HG03460 (cell line): Measurements from ENCODE around the gene CDC42EP4.
"Not testable (repeated sequence)": the region's sequence is repeated elsewhere in the genome, so short reads cannot be mapped to it uniquely, and the experiment has no call there.

ENCODE experiments used
- ATAC-seq: cut with Tn5 transposase; IDR thresholded peaks from one replicate; pipeline ENCODE4 v1.9.1; 2021; ENCODE audit not compliant: unreplicated experiment

CDC42EP4 gene

DNA sequence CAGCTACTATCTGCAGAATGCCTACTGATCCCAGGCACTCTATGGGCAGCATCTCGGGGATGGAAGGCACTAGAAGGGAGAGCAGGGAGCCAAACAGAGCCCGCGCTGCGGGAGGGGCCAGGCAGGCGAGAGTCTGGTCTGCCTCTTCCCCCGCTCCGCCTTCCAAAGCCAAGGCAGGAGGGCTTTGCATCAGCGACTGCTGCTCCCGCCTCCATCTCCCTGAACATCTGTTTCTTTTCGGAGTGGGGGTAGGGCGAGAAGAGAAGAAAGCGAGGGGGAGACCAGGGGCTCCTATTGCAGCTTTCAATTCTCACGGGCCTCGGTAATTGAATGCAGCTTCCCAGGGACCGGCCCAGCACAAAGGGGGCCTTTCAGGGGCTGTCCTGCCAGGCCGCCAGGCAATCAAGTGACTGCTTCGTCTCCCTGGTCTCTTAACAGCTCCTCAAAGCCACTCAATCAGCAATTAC lies 31.4 kb upstream of the CDC42EP4 start:
- no peak for ATAC-seq

DNA sequence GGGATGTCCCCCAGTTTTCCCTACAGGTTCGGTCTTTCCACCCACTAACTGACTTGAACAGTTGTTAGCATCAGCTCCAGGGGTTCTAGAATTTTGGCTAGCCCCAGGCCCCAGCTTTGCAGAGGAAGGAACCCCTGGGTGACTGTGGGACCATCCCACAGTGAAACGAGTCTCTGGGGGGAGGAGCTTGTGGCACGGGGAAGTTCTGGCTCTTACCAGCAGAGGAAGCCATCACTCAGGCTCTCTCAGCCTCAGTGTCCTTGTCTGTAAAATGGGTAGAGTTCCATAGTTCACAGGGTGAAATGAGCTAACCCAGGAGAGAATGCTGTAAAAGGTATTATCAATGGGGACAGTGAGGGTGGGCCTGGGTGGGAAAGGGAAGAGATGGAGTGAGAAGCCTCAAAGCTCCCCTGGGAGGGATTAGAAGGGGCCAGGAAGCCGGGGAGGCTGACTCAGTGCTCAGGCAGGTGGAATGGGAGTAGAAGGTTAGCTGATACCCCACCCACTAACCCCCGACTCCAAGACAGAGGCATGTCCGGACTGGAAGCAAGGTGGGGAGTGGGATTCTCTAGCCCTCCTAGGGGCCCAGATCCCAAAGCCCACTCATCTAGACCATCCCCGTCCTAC lies 30.9 kb upstream of the CDC42EP4 start:
- no peak for ATAC-seq

DNA sequence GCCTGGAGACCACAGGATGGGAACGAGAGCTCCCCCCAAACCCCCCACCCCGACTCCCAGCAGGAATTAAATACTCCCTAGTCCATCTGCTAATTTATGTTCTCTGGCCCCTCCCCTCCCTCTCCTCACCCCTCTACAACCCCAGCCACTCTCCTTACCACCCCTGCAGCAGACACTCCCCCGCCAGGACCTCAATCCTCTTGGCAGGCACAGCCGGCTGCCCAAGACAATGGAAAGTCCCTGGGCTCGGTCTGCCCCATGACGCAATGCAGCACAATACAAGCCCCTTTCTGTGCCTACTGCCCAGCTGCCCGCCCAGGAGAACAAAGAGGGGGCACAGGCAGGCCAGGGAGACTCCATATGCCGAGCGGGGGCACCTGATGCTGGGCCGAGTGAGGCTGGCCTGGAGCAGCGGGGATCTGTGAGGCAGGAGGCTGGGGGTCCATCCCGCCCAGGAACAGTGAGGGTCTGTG lies 30.3 kb upstream of the CDC42EP4 start:
- ATAC-seq: no peak

DNA sequence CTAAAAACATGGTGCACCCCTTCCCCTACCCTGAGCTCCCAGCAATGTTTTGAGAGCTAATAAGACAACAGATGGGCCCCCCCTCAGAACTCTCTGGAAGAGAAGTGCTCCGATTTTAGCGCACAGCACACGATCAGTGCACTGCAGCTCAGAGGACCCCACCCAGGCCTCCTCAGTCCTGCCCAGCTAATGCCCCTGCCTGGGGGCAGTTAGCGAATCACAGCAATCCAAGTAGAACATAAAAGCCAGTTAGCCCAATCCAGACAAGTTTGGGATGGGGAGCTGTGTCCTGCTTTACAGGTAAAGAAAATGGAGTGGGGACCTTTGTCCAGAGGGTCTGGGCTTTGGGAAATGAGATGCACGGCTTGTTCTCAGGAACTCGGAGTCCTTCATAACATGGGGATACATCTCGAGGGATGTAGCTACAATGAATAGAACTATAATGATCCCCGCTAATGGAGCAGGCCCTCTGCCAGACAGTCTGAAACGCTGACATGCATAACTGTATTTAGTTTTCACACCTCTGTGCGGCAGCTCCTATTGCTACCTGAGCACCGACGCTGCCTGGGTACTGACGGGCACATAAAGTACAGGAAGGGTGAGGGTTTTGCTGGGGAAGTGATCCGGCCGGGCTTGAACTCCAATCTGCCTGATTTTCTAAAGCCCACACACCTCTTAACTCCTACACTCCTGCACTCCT lies 29.7 kb upstream of the CDC42EP4 start:
- ATAC-seq: no peak

DNA sequence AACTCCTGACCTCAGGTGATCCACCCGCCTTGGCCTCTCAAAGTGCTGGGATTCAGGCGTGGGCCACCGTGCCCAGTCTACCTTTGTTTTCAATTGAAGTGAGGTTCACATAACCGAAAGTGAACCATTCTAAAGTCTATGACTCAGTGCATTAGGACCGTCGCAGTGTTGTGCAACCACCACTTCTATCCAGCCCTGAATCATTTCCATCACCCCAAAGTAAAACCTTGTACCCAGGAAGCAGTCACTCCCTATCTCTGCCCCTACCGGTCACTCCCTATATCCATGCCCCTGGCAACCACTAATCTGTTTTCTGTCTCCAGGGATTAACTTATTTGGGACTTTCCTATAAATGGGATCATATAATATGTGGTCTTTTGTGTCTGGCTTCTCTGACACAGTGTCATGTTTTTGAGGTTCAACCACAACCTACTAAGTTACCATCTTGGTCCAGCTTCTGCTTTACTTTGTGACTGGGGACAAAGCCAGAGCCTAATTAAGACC lies 28.3 kb upstream of the CDC42EP4 start:
- ATAC-seq: no peak

DNA sequence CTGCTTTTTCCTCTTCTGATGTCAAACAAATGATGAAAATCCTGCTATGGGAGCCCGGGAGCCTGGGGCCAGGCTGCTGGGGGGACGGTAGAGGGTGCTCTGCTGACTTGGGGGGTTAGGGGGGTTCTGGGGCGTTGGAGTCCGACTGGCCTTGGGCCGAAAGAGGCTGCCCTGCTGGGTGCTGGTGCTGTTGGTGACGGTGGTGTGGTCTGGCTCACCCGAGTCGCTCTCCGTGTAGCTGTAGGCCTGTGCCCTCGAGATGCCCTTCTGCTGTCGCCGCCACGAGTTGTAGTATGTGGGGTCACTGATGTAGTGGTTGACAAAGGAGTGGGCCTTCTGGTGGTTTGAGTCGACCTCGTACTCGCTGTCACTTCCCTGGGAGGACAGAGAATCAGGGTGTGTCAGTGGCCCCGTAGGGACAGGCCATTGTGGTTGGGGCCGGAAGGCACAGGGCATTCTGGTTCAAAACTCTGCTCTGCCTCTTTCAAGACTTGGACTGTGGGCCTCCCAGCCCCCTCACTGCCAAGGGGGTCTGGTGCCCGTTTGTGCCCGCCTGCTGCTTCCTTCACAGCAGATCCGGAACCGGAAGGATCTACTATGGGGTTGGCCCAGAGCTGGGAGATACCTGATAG lies 26.9 kb upstream of the CDC42EP4 start:
- no peak for ATAC-seq

DNA sequence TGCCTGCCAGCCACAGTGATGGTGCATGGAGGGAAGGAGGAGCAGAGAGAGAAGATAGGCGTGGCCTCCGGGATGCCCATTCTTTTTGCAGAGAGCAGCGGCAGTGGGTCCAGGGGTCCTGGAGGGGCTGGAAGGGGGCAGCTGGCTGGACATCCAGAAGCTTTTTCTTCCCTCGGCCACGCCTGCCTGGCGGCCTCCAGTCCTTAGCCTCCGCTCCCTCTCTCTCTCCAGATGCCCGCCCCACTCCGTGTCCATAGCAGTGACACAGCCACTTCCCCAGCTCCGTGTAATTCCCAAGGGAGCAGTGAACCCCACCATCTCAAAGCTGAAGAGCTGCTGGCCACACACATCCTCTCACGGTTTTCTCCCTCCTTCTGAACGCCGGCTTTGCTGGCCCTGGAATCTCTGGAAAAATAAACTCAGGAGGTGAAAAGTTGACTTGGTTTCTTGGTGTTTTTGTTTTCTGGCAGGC lies 26.3 kb upstream of the CDC42EP4 start:
- ATAC-seq: no peak

DNA sequence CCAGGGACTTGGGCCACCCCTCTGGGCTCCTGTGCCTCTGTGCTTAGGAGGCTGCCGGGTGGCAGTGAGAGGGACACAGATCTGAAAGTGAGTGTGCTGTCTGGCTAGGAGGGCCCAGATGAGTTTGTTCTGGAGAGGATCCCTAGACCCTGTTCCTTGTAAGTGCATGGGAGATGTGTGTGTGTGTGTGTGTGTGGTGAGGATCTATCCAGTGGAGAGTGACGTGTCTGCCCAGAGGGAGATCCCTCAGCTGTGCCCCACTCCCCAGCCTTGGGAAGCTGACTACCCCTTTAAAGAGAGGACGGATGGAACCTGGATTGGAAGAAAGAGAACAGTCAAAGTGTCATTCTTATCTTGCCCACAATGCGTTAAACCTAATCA lies 25.5 kb upstream of the CDC42EP4 start:
- ATAC-seq: no peak

DNA sequence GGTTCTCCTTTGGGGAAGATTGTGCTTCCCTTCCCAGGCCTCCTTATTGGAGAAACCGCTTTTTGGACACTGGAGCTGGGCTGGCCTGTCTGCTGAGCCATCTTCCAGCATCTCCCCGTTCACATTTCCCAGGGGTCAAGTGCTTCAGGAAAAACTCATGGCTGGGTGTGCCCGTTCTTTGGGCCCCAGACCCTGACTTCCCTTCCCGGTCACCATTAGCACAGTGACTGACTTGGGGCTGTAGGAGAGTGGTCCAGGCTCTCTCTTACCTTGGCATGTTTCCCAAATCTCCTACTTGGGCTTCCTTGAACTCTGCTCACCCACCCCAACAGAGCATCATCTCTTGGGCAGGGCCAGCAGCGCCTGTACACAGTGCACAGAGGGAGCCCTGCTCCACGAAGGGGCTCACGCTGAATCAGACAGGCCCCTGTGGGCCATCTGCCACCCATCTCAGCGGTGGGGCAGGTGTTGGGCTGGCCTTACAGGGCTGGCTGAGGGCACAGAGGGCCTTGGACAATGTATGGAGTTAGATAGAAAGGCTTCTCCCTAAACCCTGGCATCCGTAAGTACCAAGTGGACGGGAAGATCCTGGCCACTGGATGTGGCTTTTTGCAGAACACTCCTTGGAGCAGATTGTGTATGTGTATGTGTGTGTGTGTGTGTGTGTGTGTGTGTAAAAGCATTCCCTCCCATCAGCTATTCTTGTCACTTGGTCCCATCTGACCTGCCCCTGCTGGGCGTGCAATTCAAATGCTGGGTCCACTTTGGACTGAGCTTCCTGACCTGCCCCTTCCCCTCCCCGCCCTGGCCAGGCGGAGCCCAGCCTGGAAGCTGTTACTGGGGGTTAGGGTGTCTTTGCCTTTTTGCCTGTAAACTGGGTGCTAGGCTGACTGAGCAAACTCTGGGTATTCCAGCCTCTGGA lies 24.9 kb upstream of the CDC42EP4 start:
- no peak for ATAC-seq

DNA sequence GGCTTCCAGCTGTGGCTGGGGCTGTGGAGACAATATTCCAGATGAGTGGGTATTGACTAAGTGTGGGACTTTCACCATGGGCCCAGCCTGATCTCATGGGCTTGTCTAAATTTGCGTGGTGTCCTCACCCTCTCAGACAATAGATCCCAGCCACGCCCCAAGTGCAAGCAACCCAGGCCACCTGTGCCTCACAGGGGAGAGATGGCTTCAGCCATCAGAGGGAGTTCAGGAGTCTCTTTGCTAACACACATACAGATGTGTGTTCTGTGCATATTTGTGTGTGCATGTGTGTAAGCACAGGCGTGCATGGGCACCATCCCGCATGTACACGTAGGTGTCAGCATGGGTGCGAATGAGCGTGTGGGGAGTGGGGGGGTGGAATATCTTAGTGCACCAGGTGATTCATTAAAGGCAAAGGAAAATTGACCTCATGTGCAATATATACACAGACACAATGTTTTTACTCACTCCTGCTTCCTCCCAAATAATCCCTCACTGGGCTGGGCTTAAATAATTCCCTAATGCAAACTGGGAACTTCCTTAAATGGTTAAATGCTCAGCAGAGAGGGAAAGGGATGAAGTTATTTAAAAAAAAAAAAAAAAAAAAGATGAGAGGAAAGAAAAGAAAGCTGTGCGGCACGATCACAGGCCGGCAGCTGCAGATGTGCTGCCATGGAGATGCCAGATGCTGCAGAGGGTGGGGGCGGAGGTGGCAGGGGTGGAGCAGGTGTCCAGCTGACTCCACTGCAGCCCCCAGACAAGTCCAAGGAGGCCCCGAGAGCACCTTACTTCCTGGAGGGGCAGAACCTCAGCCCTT lies 24.0 kb upstream of the CDC42EP4 start:
- no peak for ATAC-seq

DNA sequence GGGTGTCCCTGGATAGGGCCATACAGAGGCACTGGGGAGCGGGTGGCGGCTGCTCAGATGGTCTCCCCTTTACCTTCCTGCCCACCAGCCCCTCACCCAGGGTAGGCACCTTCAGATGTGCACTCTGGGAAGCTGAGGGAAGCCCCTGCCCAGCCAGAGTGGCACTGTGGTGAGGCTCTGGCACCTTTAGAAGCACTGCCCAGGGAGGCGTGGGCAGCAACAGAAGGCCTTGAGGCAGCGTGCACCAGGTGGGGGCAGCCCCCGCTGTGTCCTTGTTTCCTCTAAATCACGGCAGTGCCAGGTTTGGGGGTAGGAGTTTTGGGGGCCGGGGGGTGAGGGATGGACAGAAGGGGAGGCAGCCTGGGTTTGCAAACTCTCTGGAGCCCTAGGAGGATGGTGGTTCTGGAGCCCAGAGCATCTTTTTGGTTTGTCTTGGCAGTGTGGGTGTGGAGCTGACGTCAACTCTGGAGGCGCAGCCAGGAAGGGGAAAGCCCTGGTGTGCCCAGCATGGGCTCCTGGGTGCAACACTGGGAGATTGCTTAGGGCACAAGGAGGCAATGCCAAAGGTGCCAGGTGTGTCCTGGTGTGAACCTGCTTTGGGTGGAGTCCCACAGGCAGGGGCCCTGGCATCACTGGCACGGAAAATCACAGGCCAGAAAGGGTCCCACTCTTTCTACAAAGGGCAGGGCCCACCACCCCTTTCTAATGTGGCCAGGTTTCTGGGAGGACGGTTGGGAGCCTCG lies 23.1 kb upstream of the CDC42EP4 start:
- ATAC-seq: no peak

DNA sequence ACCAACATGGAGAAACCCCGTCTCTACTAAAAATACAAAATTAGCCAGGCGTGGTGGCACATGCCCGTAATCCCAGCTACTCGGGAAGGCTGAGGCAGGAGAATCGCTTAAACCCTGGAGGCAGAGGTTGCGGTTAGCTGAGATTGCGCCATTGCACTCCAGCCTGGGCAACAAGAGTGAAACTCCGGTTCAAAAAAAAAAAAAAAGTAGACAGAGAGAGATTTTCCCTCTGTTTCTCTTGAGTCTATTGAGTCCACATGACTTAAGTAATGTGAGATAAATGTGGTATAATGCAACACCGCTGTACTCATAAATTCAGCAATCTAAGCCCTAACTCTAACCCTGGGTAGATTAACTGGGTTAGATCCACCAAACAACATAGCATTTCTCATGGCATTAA lies 21.6 kb upstream of the CDC42EP4 start:
- ATAC-seq: not testable (repeated sequence)

DNA sequence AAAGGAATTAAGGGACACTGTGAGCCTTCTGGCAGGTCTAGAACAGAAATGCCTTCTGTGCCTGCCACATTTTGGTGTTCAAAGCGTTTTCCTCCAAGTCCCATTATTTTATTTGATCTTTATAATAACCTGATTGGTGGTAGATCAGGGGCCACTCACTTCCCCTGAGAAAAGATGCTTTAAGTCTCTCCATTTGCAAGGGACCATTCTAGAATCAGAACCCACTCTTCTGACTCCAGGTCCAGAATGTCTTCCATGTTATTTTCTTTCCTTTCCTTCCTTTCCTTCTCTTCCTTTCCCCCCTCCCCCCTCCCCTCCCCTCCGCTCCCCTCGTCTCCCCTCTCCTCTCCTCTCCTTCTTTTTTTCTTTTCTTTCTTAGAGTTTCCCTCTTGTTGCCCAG lies 19.3 kb upstream of the CDC42EP4 start:
- ATAC-seq: no peak

DNA sequence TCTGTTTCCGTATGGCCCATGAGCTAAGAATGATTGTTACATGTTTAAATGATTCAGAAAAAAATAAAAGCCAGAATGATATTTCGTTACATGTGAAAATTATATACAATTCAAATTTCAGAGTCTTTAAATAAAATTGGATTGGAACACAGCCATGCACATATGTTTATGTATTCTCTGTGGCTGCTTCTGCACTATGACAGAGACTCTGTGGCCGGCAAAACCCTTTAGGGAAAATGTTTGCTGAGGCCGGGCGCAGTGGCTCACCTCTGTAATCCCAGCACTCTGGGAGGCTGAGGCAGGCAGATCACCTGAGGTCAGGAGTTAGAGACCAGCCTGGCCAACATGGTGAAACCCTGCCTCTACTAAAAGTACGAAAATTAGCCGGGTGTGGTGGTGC lies 15.9 kb upstream of the CDC42EP4 start:
- no peak for ATAC-seq

DNA sequence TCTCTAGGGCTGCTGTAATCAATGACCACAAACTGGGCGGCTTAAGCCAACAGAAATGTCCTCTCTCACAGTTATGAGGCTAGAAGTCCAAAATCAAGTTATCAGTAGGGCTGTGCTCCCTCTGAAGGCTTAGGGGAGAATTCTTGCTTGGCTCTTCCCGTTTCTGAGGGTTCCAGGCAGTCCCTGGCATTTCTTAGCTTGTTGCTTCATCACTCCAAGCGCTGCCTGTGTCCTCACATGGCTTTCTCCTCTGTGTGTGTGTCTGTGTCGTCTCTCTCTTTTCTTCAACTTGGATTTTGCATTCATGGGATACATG lies 13.7 kb upstream of the CDC42EP4 start:
- no peak for ATAC-seq

DNA sequence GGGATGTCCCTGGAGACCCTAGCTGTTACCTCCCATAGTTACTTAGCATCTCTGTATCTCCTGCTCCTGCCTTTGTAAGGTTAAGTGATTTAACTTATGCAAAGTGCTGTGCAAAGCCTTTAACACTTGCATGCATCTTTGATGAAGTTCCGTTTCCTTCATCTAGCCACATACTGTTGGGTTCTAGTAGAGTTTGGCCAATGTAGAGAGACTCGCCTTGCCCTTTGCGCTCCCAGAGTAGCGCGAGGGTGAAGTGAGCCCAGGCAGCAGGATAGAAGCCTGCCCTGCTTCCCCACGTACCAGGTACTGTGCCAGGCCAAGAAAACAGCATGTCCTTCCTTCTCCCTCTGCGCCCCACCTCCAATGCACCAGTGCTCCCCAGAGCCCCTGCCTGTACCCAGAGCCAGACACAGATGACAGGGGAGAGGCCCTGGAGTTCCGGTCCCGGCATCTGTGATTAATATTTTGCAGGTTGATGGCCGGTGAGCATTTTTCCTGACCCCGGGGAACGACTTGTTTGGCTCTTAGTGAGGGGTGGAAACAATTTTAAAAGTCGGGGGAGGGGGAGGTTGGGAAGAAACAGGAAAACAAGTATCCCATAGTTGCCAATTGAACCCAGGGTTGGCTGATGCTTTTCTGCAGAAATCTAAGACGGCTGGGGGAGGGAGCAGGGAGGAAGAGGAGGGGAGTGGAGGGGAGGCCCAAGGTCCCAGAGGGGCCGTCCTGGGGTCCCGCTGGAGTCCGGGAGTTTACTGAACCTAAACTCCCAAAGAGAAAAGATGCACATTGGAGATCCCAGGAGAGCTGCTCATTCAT lies 13.1 kb upstream of the CDC42EP4 start:
- no peak for ATAC-seq

DNA sequence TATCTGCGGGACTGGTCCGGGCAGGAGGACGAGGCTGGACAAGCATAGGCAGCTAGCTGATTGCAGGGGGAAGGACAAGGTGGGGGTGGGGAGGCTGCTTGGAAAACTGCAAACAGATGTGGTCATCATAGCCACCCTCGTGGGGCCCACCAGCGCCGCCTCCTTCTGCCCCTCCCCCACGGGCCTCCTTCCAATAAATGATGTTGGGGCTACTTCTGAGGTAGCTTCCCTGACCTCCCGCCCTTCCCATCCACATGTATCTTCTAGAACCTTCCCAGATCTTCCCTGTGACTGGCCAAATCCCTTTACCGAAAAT lies 12.3 kb upstream of the CDC42EP4 start:
- no peak for ATAC-seq

DNA sequence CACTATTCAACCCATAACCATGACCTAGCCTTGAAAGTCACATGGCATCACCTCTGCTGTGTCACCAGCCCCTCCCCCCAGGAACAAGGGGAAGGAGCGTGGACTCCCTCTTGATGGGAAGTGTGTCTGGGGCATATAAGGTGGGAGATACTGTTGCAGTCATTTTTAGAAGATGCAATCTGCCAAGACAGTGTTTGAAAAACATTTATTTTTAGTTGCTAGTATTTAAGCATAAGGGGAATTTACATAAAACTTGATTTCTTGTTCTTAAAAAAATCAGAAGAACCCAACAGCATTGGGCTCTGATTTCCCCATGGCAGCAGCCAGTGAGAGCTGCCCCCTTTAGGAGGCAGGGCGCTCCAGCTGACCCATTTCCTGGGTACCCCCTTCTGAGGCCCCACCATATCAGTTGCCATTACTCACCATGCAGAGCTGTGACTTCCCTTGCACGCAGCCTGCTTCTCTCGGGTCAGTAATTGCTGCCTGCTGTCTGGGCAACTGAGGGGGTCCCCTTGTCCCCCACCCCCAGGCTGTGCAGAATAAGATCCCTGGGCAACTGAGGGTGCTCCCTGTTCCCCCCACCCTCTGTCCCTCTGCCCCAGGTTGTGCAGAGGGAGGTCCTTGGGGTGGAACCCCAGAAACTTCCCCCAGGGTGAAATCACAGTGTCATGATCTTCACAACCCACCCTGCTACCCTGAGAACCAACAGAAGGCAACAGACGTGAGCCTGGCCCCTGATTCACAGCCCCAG lies 11.8 kb upstream of the CDC42EP4 start:
- no peak for ATAC-seq
